Right hindlimb (tissue), 1 donor: ENCODE data around the gene RPAP3.

ENCODE experiments used
- DNase-seq: peaks from one replicate; pipeline ENCODE4 v3.0.0-alpha.2; 2018

Gene RPAP3

GRCh38 chr12:47705566-47706425 is at the start of gene RPAP3:
TSS of gene RPAP3 (minus strand) at chr12:47706030. CDS start at chr12:47702840, 3,190 bp downstream.
- peak; percentile 96 for DNase-seq

- no peak for DNase-seq
Observed at GRCh38 chr12:47754881-47755280, 49.1 kb upstream of the RPAP3 start.

- DNase-seq = no peak
Observed at GRCh38 chr12:47754126-47754525, 48.3 kb upstream of the RPAP3 start.

GRCh38 chr12:47753021-47754001 is 47.5 kb upstream of the RPAP3 start:
- DNase-seq = no peak

- no peak for DNase-seq
Observed at GRCh38 chr12:47752552-47752951, 46.7 kb upstream of the RPAP3 start.

- no peak for DNase-seq
Observed at GRCh38 chr12:47752121-47752520, 46.3 kb upstream of the RPAP3 start.

- no peak for DNase-seq
Observed at GRCh38 chr12:47751561-47751960, 45.7 kb upstream of the RPAP3 start.

GRCh38 chr12:47750916-47751470 is 45.2 kb upstream of the RPAP3 start:
- no peak for DNase-seq

- DNase-seq = no peak
Observed at GRCh38 chr12:47750229-47750798, 44.5 kb upstream of the RPAP3 start.

GRCh38 chr12:47748899-47749298 is 43.1 kb upstream of the RPAP3 start:
- DNase-seq = no peak

- no peak for DNase-seq
Observed at GRCh38 chr12:47748507-47748828, 42.6 kb upstream of the RPAP3 start.

- DNase-seq = no peak
Observed at GRCh38 chr12:47747596-47748506, 42.0 kb upstream of the RPAP3 start.

- DNase-seq = no peak
Observed at GRCh38 chr12:47747126-47747525, 41.3 kb upstream of the RPAP3 start.

- DNase-seq = no peak
Observed at GRCh38 chr12:47746523-47746922, 40.7 kb upstream of the RPAP3 start.

GRCh38 chr12:47746073-47746472 is 40.2 kb upstream of the RPAP3 start:
- DNase-seq = no peak

GRCh38 chr12:47745485-47746041 is 39.7 kb upstream of the RPAP3 start:
- no peak for DNase-seq

- no peak for DNase-seq
Observed at GRCh38 chr12:47744778-47745436, 39.1 kb upstream of the RPAP3 start.

GRCh38 chr12:47744005-47744651 is 38.3 kb upstream of the RPAP3 start:
- no peak for DNase-seq

GRCh38 chr12:47743311-47743860 is 37.6 kb upstream of the RPAP3 start:
- no peak for DNase-seq

GRCh38 chr12:47742253-47742825 is 36.5 kb upstream of the RPAP3 start:
- no peak for DNase-seq
